OCI-LY7 (cell line): ENCODE data around the gene BAHCC1.
A peak's percentile ranks its signal among the peaks of the same experiment; 100 is the strongest.

ENCODE experiments used
- EZH2phosphoT487 ChIP-seq: fragments of 200-600 bp; sonication (generic); IDR thresholded peaks from 2 replicates; pipeline ENCODE4 v1.6.1; 2018; ENCODE audit warnings: low read depth, borderline replicate concordance, mild to moderate bottlenecking, mixed run types, antibody characterized with exemption, low read length, moderate library complexity, mixed read lengths
- TF ChIP-seq, protein P1 (sequence below): fragments of 200-600 bp; sonication (generic); conservative IDR thresholded peaks from 2 replicates; pipeline ENCODE4 v1.5.1; 2014; ENCODE audit warnings: mild to moderate bottlenecking, antibody characterized with exemption, low read length, moderate library complexity, mixed read lengths

- TF ChIP-seq, protein P1, sequence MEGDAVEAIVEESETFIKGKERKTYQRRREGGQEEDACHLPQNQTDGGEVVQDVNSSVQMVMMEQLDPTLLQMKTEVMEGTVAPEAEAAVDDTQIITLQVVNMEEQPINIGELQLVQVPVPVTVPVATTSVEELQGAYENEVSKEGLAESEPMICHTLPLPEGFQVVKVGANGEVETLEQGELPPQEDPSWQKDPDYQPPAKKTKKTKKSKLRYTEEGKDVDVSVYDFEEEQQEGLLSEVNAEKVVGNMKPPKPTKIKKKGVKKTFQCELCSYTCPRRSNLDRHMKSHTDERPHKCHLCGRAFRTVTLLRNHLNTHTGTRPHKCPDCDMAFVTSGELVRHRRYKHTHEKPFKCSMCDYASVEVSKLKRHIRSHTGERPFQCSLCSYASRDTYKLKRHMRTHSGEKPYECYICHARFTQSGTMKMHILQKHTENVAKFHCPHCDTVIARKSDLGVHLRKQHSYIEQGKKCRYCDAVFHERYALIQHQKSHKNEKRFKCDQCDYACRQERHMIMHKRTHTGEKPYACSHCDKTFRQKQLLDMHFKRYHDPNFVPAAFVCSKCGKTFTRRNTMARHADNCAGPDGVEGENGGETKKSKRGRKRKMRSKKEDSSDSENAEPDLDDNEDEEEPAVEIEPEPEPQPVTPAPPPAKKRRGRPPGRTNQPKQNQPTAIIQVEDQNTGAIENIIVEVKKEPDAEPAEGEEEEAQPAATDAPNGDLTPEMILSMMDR = peak; percentile 47
- no peak for TF ChIP-seq EZH2phosphoT487
These were observed 50.6 kb downstream of the BAHCC1 start for GRCh38 chr17:81445642-81446503.
